Measurements from ENCODE around the gene HIGD2A.

Gene HIGD2A

DNA sequence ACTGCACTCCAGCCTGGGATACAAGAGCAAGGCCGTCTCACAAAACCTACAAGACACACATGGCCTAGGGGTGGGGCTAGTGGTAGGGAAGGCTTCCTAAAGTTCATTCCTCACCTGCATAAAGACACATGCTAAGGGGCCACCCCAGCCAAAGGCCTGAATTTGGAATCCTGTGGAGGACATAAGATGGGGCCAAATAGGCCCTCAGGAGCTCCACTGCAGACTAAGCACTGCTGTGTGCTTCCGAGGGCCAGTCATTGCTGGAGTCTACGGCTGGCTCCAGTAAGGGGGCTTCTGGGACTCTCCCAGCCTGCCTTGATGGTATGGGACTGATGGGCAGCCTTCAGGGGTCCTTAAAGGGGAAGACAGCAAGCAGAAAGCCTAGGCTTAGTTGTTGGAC, 5.8 kb upstream of the HIGD2A start:
- H3K4me3 ChIP-seq (ENCODE audit: low read depth, low read length), result no peak overlapping the region
- TF ChIP-seq, protein P1, sequence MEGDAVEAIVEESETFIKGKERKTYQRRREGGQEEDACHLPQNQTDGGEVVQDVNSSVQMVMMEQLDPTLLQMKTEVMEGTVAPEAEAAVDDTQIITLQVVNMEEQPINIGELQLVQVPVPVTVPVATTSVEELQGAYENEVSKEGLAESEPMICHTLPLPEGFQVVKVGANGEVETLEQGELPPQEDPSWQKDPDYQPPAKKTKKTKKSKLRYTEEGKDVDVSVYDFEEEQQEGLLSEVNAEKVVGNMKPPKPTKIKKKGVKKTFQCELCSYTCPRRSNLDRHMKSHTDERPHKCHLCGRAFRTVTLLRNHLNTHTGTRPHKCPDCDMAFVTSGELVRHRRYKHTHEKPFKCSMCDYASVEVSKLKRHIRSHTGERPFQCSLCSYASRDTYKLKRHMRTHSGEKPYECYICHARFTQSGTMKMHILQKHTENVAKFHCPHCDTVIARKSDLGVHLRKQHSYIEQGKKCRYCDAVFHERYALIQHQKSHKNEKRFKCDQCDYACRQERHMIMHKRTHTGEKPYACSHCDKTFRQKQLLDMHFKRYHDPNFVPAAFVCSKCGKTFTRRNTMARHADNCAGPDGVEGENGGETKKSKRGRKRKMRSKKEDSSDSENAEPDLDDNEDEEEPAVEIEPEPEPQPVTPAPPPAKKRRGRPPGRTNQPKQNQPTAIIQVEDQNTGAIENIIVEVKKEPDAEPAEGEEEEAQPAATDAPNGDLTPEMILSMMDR (IDR thresholded peaks at IDR 0.05; ENCODE audit: borderline replicate concordance, insufficient read depth, low read depth, low read length), result no peak

DNA sequence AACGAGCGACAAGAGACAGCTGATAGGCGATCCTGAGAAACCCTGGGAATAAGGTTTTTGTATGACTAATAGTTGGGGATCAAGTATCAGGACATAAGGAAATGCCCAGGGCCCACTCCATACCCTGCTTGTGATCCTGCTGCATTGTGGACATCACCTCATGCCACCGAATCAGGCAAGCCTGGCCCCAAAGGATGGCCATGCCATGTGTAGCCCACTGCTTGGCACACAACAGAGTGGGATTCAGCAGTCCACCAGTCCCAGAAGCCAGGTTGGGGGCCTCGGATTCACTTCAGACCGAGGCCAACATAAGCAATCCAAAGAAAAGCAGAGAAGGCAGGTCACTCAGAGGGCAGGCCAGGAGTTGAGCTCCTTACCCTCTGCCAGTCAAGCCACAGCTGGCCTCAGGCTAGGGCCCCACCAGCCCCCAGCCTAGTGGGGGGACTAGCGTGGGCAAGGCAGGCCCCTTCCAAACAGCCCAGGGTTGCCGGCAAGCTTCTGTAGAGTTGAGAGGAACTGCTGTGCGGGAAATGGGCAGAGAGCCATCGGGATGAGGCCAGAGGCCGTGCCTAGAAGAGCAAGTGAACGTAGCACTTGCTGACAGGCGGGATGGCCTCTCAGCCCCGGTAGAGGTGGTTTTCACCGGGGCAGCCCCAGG, 5.2 kb upstream of the HIGD2A start:
- H3K4me3 ChIP-seq (ENCODE audit: low read depth, low read length), result no peak overlapping the region
- TF ChIP-seq, protein P1 (IDR thresholded peaks at IDR 0.05; ENCODE audit: borderline replicate concordance, insufficient read depth, low read depth, low read length), result no peak

DNA sequence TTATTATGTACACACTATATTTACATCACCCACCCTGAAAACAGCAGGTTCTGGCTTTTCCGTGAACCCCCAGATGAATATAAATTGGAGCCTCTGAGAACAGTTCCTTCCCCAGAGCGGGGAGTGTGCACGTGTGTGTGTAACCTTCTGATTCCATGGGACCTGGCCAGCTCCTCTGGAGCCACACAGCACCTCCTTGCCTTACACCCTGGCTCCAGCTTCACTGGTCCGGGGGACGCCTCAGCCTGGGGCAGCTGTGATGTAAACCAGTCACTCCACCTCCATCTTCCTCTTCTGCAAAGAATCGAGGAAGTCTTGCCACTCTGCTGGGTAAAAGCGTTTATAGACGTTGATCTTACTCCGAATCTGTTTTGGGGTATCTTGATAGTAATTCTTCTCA, 4.6 kb upstream of the HIGD2A start:
- TF ChIP-seq, protein P1 (IDR thresholded peaks at IDR 0.05; ENCODE audit: borderline replicate concordance, insufficient read depth, low read depth, low read length), result no peak
- no peak overlapping the region for H3K4me3 ChIP-seq (ENCODE audit: low read depth, low read length)

DNA sequence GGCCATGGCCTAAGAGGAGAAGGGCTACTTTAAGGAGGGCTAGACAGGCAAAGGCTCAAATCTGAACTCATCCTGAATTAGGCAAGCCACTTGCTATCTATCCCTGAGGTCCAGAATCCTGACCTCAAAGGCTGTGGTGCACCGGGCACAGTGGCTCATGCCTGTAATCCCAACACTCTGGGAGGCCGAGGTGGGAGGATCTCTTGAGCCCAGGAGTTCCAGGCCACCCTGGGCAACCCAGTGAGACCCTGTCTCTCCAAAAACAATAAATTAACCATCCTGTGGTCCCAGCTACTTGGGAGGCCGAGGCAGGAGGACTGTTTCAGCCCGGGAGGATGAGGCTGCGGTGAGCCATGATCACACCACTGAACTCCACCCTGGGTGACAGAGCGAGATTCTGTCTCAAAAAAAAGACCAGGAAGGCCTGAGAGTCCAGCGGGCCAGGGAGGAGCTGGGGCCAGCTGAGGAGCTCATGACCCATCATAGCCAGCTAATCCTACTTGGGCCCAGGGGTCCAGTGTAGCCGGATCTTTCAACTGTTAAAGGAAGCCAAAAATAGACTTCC, 4.1 kb upstream of the HIGD2A start:
- TF ChIP-seq, protein P1 (IDR thresholded peaks at IDR 0.05; ENCODE audit: borderline replicate concordance, insufficient read depth, low read depth, low read length), result no peak
- no peak overlapping the region for H3K4me3 ChIP-seq (ENCODE audit: low read depth, low read length)

DNA sequence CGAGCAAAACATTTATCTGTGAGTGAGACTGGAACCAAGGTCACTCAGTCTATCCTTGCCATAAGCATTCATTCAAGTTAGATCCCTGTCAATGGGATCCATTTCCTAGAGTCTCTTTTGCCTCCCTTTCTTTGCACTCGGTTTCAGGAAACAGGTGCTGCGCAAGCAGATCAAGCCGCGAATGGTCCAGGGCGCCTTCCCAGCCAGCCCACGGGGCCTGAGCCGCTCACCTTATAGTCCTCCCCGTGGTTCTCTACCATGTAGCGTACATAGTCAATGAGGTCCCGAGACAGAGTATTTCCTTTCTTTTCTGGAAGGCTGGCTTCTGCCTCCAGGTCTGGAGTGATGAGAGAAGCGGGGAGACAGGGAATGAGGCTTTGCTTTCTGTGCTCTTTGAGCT, 3.6 kb upstream of the HIGD2A start:
- no peak overlapping the region for H3K4me3 ChIP-seq (ENCODE audit: low read depth, low read length)

DNA sequence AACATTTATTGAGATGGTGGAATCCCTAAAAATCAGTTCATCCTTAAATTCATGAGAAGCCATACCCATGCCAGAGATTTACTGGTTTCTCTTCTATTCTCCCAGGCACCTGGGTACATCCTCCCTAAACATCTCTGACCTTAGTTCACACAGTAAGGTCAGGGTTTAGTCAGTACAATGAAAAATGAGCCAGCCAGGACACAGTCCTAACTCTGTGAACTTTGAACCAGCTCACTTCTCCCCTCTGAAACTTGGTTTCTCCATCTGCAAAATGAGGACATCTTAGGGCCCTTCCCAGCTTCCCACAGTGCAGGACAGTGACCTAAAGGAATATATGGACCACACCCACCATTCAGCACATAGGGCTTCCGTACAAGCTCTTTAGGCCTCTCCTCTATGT, 2.1 kb upstream of the HIGD2A start:
- TF ChIP-seq, protein P1 (IDR thresholded peaks at IDR 0.05; ENCODE audit: borderline replicate concordance, insufficient read depth, low read depth, low read length), result no peak
- no peak overlapping the region for H3K4me3 ChIP-seq (ENCODE audit: low read depth, low read length)

More for the DNA sequence above, 3.6 kb upstream of the HIGD2A start:
- TF ChIP-seq, protein P1 (IDR thresholded peaks at IDR 0.05; ENCODE audit: borderline replicate concordance, insufficient read depth, low read depth, low read length), result no peak

DNA sequence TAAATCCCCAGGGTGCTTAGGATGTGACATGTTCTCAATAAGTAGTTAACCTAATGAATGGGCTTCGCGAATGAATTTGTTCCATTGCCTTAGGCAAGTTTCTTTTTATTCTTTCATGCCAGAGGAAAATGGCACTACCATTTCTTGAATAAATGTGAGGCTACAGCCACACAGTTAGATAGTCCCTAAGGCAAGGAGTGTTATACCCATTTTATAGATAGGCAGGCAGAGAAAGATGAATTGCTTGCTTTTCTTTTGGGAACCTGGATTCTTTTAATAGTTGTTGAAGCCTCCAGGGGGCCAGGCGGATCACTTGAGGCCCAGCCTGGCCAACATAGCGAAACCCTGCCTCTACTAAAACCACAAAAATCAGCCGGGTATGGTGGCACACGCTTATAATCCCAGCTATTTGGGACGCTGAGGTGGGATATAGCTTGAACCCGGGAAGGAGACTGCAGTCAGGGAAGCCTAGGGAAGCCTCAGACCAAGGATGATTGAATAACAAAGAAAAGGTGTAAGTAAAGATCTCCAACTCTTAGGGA, 1.1 kb upstream of the HIGD2A start:
- TF ChIP-seq, protein P1 (IDR thresholded peaks at IDR 0.05; ENCODE audit: borderline replicate concordance, insufficient read depth, low read depth, low read length), result no peak
- peak overlapping the region; percentile 88 for H3K4me3 ChIP-seq (ENCODE audit: low read depth, low read length)
